ENCODE results near the gene RALGAPB.

The RALGAPB gene

GRCh38 chr20:38472513-38473366 lies at the start of gene RALGAPB:
TSS of gene RALGAPB (plus strand) at chr20:38472843. CDS start at chr20:38488433, 15,590 bp downstream.
- Histone ChIP-seq H3K4me3 (ENCODE audit: insufficient read depth, low read length, poor library complexity, severe bottlenecking) (peak within 1 kb of the TSS; percentile 88), H4K20me1 (ENCODE audit: low read depth, low read length) (no peaks in the 10 kb centered on the region), H3K27me3 (ENCODE audit: low read length) (no peaks in the 10 kb centered on the region), H3K36me3 (ENCODE audit: low read length) (no peaks in the 10 kb centered on the region), H3F3A (ENCODE audit: insufficient read depth) (peaks cover 7% of the 10 kb centered on the region; the same call in 1 of the 2 replicates), H3K9me2 (replicated peaks; ENCODE audit: insufficient read depth, low read length) (no peaks in the 10 kb centered on the region), H3K4me2 (ENCODE audit: low read depth, low read length, poor library complexity, severe bottlenecking) (peak within 1 kb of the TSS; percentile 77), H3K9me3 (ENCODE audit: insufficient read depth, low read length) (no peaks in the 10 kb centered on the region), H3K27ac (ENCODE audit: low read depth, low read length) (no peak within 1 kb of the TSS), H3K79me2 (ENCODE audit: insufficient read depth, low read length) (peaks cover 49% of the 10 kb centered on the region), H3K9ac (ENCODE audit: low read length) (peak within 1 kb of the TSS; percentile 76), H2AFZ (ENCODE audit: low read depth, low read length, severe bottlenecking) (peak within 1 kb of the TSS; percentile 96)
- TF ChIP-seq EZH2phosphoT487 (conservative IDR thresholded peaks at IDR 0.05; ENCODE audit: low read length) (no peak), CTCF (IDR thresholded peaks at IDR 0.05; ENCODE audit: insufficient read depth, low read length, poor library complexity, severe bottlenecking) (no peak)

GRCh38 chr20:38423541-38423940 lies 49.1 kb upstream of the RALGAPB start:
- no peak overlapping the region for H2AFZ ChIP-seq (ENCODE audit: low read depth, low read length, severe bottlenecking)
- H3K4me3 ChIP-seq (ENCODE audit: insufficient read depth, low read length, poor library complexity, severe bottlenecking): no peak overlapping the region
- no peak overlapping the region for H3K9ac ChIP-seq (ENCODE audit: low read length)
- H3K27me3 ChIP-seq (ENCODE audit: low read length): no peaks in the 10 kb centered on the region
- no peaks in the 10 kb centered on the region for H3K9me2 ChIP-seq (replicated peaks; ENCODE audit: insufficient read depth, low read length)
- H3K79me2 ChIP-seq (ENCODE audit: insufficient read depth, low read length): peaks cover 49% of the 10 kb centered on the region
- H3K4me2 ChIP-seq (ENCODE audit: low read depth, low read length, poor library complexity, severe bottlenecking): no peak overlapping the region
- TF ChIP-seq CTCF (IDR thresholded peaks at IDR 0.05; ENCODE audit: insufficient read depth, low read length, poor library complexity, severe bottlenecking) (no peak), EZH2phosphoT487 (conservative IDR thresholded peaks at IDR 0.05; ENCODE audit: low read length) (no peak)
- H3K9me3 ChIP-seq (ENCODE audit: insufficient read depth, low read length): no peaks in the 10 kb centered on the region
- peaks cover 15% of the 10 kb centered on the region for H3F3A ChIP-seq (ENCODE audit: insufficient read depth)
- peaks cover 47% of the 10 kb centered on the region for H3K36me3 ChIP-seq (ENCODE audit: low read length)
- peaks cover 46% of the 10 kb centered on the region; the same call in 1 of the 2 replicates for H4K20me1 ChIP-seq (ENCODE audit: low read depth, low read length)
- no peak overlapping the region for H3K27ac ChIP-seq (ENCODE audit: low read depth, low read length)

GRCh38 chr20:38424401-38424800 lies 48.2 kb upstream of the RALGAPB start:
- Histone ChIP-seq H3K4me3 (ENCODE audit: insufficient read depth, low read length, poor library complexity, severe bottlenecking) (no peak overlapping the region), H2AFZ (ENCODE audit: low read depth, low read length, severe bottlenecking) (no peak overlapping the region), H3K9me3 (ENCODE audit: insufficient read depth, low read length) (no peaks in the 10 kb centered on the region), H3K9ac (ENCODE audit: low read length) (no peak overlapping the region), H3K79me2 (ENCODE audit: insufficient read depth, low read length) (peaks cover 57% of the 10 kb centered on the region), H3K27me3 (ENCODE audit: low read length) (no peaks in the 10 kb centered on the region), H3K9me2 (replicated peaks; ENCODE audit: insufficient read depth, low read length) (no peaks in the 10 kb centered on the region), H3K27ac (ENCODE audit: low read depth, low read length) (no peak overlapping the region), H3K36me3 (ENCODE audit: low read length) (peaks cover 46% of the 10 kb centered on the region), H3K4me2 (ENCODE audit: low read depth, low read length, poor library complexity, severe bottlenecking) (no peak overlapping the region), H3F3A (ENCODE audit: insufficient read depth) (peaks cover 9% of the 10 kb centered on the region; the same call in 1 of the 2 replicates), H4K20me1 (ENCODE audit: low read depth, low read length) (peaks cover 48% of the 10 kb centered on the region; the same call in 1 of the 2 replicates)
- TF ChIP-seq EZH2phosphoT487 (conservative IDR thresholded peaks at IDR 0.05; ENCODE audit: low read length): no peak
- no peak for TF ChIP-seq CTCF (IDR thresholded peaks at IDR 0.05; ENCODE audit: insufficient read depth, low read length, poor library complexity, severe bottlenecking)
